SU-DHL-6 (cell line): ENCODE data around the gene ST3GAL3.
"Not testable (repeated sequence)": the region's sequence is repeated elsewhere in the genome, so short reads cannot be mapped to it uniquely, and the experiment has no call there.

Source experiments
- H2AFZ ChIP-seq: fragments of 200-600 bp; sonication (generic); 2 replicates; pipeline ENCODE4 v1.6.1; 2014; ENCODE audit warnings: low read depth, mild to moderate bottlenecking, moderate library complexity, mixed read lengths, antibody characterized with exemption, low read length; ENCODE audit not compliant: severe bottlenecking
- H3F3A ChIP-seq: fragments of 200-600 bp; shearing (Covaris generic); 2 replicates; pipeline ENCODE4 v1.6.0; 2016; ENCODE audit warnings: antibody characterized with exemption, mild to moderate bottlenecking; ENCODE audit not compliant: insufficient read depth
- H3K27ac ChIP-seq: fragments of 200-600 bp; sonication (generic); 2 replicates; pipeline ENCODE4 v1.5.1; 2016; ENCODE audit warnings: low read depth, mild to moderate bottlenecking, low read length, moderate library complexity, mixed read lengths
- H3K27me3 ChIP-seq: fragments of 200-600 bp; sonication (generic), shearing (Covaris generic); 2 replicates; pipeline ENCODE4 v1.6.0; 2014; ENCODE audit warnings: mild to moderate bottlenecking, low read length
- H3K36me3 ChIP-seq: fragments of 200-600 bp; sonication (generic); 2 replicates; pipeline ENCODE4 v1.6.1; 2014; ENCODE audit warnings: mild to moderate bottlenecking, low read length, mixed read lengths
- H3K4me2 ChIP-seq: fragments of 300-600, 200-600 bp; shearing (Covaris generic), sonication (generic); 2 replicates; pipeline ENCODE4 v1.6.0; 2014; ENCODE audit warnings: low read length, low read depth, mild to moderate bottlenecking; ENCODE audit not compliant: poor library complexity, severe bottlenecking
- H3K4me3 ChIP-seq: fragments of 200-600 bp; sonication (generic); 2 replicates; pipeline ENCODE4 v1.5.1; 2014; ENCODE audit warnings: antibody characterized with exemption, low read length, mild to moderate bottlenecking, mixed read lengths; ENCODE audit not compliant: insufficient read depth, poor library complexity, severe bottlenecking
- H3K79me2 ChIP-seq: fragments of 200-600 bp; sonication (generic); 2 replicates; pipeline ENCODE4 v1.6.1; 2014; ENCODE audit warnings: mild to moderate bottlenecking, low read length, moderate library complexity; ENCODE audit not compliant: insufficient read depth
- H3K9ac ChIP-seq: fragments of 200-600 bp; sonication (generic); 2 replicates; pipeline ENCODE4 v1.7.0; 2014; ENCODE audit warnings: mild to moderate bottlenecking, low read length
- H3K9me2 ChIP-seq: fragments of 200-600 bp; sonication (generic); replicated peaks from 2 replicates; pipeline ENCODE4 v1.6.1; 2014; ENCODE audit warnings: low read length; ENCODE audit not compliant: insufficient read depth
- H3K9me3 ChIP-seq: fragments of 200-600 bp; sonication (generic); 2 replicates; pipeline ENCODE4 v1.6.1; 2014; ENCODE audit warnings: low read length, mixed read lengths; ENCODE audit not compliant: insufficient read depth
- H4K20me1 ChIP-seq: fragments of 200-600 bp; sonication (generic); 2 replicates; pipeline ENCODE4 v1.6.1; 2014; ENCODE audit warnings: low read depth, mild to moderate bottlenecking, antibody characterized with exemption, low read length, moderate library complexity, mixed read lengths
- EZH2phosphoT487 ChIP-seq: fragments of 200-600 bp; sonication (generic), shearing (Covaris generic); conservative IDR thresholded peaks from 2 replicates; pipeline ENCODE4 v1.6.1; 2018; ENCODE audit warnings: mild to moderate bottlenecking, antibody characterized with exemption, low read length, moderate library complexity, mixed read lengths
- TF ChIP-seq, protein P1 (sequence below): fragments of 200-600 bp; sonication (generic); IDR thresholded peaks from one replicate; pipeline ENCODE4 v1.5.1; 2017; ENCODE audit warnings: antibody characterized with exemption, mild to moderate bottlenecking, low read length, moderate library complexity; ENCODE audit not compliant: insufficient read depth, poor library complexity, severe bottlenecking

Gene ST3GAL3

GRCh38 chr1:43719063-43719462 lies 11.7 kb downstream of the ST3GAL3 start:
- Histone ChIP-seq H3F3A (no peaks in the 10 kb centered on the region), H3K79me2 (peaks cover 19% of the 10 kb centered on the region), H3K27me3 (no peaks in the 10 kb centered on the region), H3K9ac (no peak overlapping the region), H3K27ac (no peak overlapping the region), H3K4me2 (no peak overlapping the region), H3K9me3 (no peaks in the 10 kb centered on the region), H3K36me3 (no peaks in the 10 kb centered on the region), H3K4me3 (no peak overlapping the region), H2AFZ (no peak overlapping the region), H3K9me2 (no peaks in the 10 kb centered on the region), H4K20me1 (no peaks in the 10 kb centered on the region)
- TF ChIP-seq, protein P1, sequence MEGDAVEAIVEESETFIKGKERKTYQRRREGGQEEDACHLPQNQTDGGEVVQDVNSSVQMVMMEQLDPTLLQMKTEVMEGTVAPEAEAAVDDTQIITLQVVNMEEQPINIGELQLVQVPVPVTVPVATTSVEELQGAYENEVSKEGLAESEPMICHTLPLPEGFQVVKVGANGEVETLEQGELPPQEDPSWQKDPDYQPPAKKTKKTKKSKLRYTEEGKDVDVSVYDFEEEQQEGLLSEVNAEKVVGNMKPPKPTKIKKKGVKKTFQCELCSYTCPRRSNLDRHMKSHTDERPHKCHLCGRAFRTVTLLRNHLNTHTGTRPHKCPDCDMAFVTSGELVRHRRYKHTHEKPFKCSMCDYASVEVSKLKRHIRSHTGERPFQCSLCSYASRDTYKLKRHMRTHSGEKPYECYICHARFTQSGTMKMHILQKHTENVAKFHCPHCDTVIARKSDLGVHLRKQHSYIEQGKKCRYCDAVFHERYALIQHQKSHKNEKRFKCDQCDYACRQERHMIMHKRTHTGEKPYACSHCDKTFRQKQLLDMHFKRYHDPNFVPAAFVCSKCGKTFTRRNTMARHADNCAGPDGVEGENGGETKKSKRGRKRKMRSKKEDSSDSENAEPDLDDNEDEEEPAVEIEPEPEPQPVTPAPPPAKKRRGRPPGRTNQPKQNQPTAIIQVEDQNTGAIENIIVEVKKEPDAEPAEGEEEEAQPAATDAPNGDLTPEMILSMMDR: no peak
- no peak for TF ChIP-seq EZH2phosphoT487

DNA sequence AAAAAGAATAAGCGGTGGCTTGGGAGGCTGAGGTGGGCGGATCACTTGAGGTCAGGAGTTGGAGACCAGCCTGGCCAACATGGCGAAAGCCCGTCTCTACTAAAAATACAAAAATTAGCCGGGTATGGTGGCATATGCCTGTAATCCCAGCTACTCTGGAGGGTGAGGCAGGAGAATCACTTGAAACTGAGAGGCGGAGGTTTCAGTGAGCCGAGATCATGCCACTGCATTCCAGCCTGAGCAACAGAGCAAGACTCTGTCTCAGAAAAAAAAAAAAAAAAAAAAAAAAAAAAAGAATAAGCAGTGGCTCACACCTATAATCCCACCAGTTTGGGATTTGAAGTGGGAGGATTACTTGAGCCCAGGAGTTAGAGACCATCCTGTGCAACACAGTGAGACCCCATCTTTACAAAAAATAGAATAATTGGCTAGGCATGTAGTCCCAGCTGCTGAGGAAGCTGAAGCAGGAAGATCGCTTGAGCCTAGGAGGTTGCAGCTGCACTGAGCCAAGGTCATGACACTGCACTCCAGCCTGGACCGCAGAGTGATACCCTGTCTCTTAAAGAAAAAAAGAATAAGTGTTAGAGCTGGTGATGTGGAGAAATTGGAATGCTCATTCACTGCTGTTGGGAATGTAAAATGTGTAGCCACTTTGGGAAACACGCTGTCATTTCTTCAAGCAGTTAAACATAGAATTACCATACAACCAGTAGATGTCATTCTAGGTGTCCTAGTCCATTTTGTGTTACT lies 12.5 kb downstream of the ST3GAL3 start:
- not testable (repeated sequence) for H3K27me3 ChIP-seq, H3K4me2 ChIP-seq

GRCh38 chr1:43722810-43723209 lies 15.5 kb downstream of the ST3GAL3 start:
- Histone ChIP-seq H3K27ac (no peak overlapping the region), H3K9ac (no peak overlapping the region), H3K79me2 (no peaks in the 10 kb centered on the region), H3K27me3 (no peaks in the 10 kb centered on the region), H3K9me3 (no peaks in the 10 kb centered on the region), H3K36me3 (no peaks in the 10 kb centered on the region), H2AFZ (no peak overlapping the region), H4K20me1 (no peaks in the 10 kb centered on the region), H3K9me2 (no peaks in the 10 kb centered on the region), H3F3A (0 out of 2 replicates have a peak, but pooled peaks cover 4% of the 10 kb centered on the region), H3K4me3 (no peak overlapping the region), H3K4me2 (no peak overlapping the region)
- TF ChIP-seq, protein P1: no peak
- TF ChIP-seq EZH2phosphoT487: no peak

More for the DNA sequence above, 12.5 kb downstream of the ST3GAL3 start:
- not testable (repeated sequence) for H3K27ac ChIP-seq, H3F3A ChIP-seq, H3K9me2 ChIP-seq, H3K4me3 ChIP-seq, H2AFZ ChIP-seq, H4K20me1 ChIP-seq, H3K9me3 ChIP-seq, H3K36me3 ChIP-seq, H3K9ac ChIP-seq
- peaks cover 19% of the 10 kb centered on the region for H3K79me2 ChIP-seq

GRCh38 chr1:43729816-43730463 lies 22.6 kb downstream of the ST3GAL3 start:
- Histone ChIP-seq H3K27me3 (no peaks in the 10 kb centered on the region), H3K9me2 (no peaks in the 10 kb centered on the region), H3K4me2 (no peak overlapping the region), H4K20me1 (no peaks in the 10 kb centered on the region), H3K36me3 (no peaks in the 10 kb centered on the region), H3K79me2 (peaks cover 5% of the 10 kb centered on the region; the same call in 1 of the 2 replicates), H3K27ac (no peak overlapping the region), H3F3A (0 out of 2 replicates have a peak, but pooled peaks cover 4% of the 10 kb centered on the region), H3K9ac (no peak overlapping the region), H3K9me3 (no peaks in the 10 kb centered on the region), H3K4me3 (no peak overlapping the region), H2AFZ (no peak overlapping the region)
- TF ChIP-seq EZH2phosphoT487: no peak
- TF ChIP-seq, protein P1: no peak
